Activated CD8-positive, alpha-beta memory T cell treated with anti-CD3 and anti-CD28 coated beads for 48 hours (primary cell): Measurements from ENCODE around the gene HOXB3.

ENCODE experiments used
- DNase-seq, 3 experiments: peaks; one replicate each; pipeline ENCODE4 v3.0.0-alpha.2; 2020; ENCODE audit warnings: low read depth in 2 of 3, low spot score in 2 of 3

HOXB3 gene

GRCh38 chr17:48571024-48571818 is 18.8 kb downstream of the HOXB3 start:
- DNase-seq: no peak

- no peak for DNase-seq
Measured at GRCh38 chr17:48570325-48571023, 19.6 kb downstream of the HOXB3 start.

GRCh38 chr17:48569674-48570324 is 20.2 kb downstream of the HOXB3 start:
- no peak for DNase-seq

- DNase-seq: no peak
Measured at GRCh38 chr17:48569240-48569582, 20.8 kb downstream of the HOXB3 start.

- DNase-seq: no peak
Measured at GRCh38 chr17:48568499-48569239, 21.4 kb downstream of the HOXB3 start.

GRCh38 chr17:48567646-48568354 is 22.2 kb downstream of the HOXB3 start:
- DNase-seq: no peak

GRCh38 chr17:48567209-48567608 is 22.8 kb downstream of the HOXB3 start:
- DNase-seq: no peak

- DNase-seq: no peak
Measured at GRCh38 chr17:48566717-48567116, 23.3 kb downstream of the HOXB3 start.

GRCh38 chr17:48565925-48566710 is 23.9 kb downstream of the HOXB3 start:
- no peak for DNase-seq

- no peak for DNase-seq
Measured at GRCh38 chr17:48565022-48565554, 25.0 kb downstream of the HOXB3 start.

GRCh38 chr17:48564188-48565021 is 25.6 kb downstream of the HOXB3 start:
- DNase-seq: no peak

GRCh38 chr17:48563867-48564187 is 26.2 kb downstream of the HOXB3 start:
- DNase-seq: no peak

- no peak for DNase-seq
Measured at GRCh38 chr17:48563385-48563838, 26.6 kb downstream of the HOXB3 start.

GRCh38 chr17:48562934-48563333 is 27.1 kb downstream of the HOXB3 start:
- no peak for DNase-seq

GRCh38 chr17:48561884-48562810 is 27.9 kb downstream of the HOXB3 start:
- DNase-seq: no peak

GRCh38 chr17:48559840-48560817 is 29.9 kb downstream of the HOXB3 start:
- DNase-seq: no peak
